Measurements from ENCODE around the gene PARN.

GRCh38 chr16:14464192-14464591 is 165.9 kb downstream of the PARN start:
- TF ChIP-seq TOX (CRISPR knock-in tag; IDR thresholded peaks at IDR 0.05; ENCODE audit: borderline replicate concordance) (no peak), CSDC2 (CRISPR knock-in tag; IDR thresholded peaks at IDR 0.05) (no peak), PATZ1 (CRISPR knock-in tag; IDR thresholded peaks at IDR 0.05; ENCODE audit: borderline replicate concordance) (no peak), ZFP3 (CRISPR knock-in tag; IDR thresholded peaks at IDR 0.05) (no peak), CSRNP3 (CRISPR knock-in tag; IDR thresholded peaks at IDR 0.05) (no peak), ZNF565 (CRISPR knock-in tag; conservative IDR thresholded peaks at IDR 0.05; ENCODE audit: low read depth) (no peak), ZNF70 (CRISPR knock-in tag; IDR thresholded peaks at IDR 0.05) (no peak)

Data from SK-N-SH treated with all-trans-retinoic acid at 6 μM for 48 hours (cell line).